ENCODE measurements around the gene CAB39.

Gene CAB39

GRCh38 chr2:230864605-230865306, 152.1 kb downstream of the CAB39 start, which contains the start of gene ITM2C:
Gene ITM2C, plus strand, starts transcription at chr2:230864942. Its CDS starts 84 bp downstream, at chr2:230865026.
- peak within 1 kb of the TSS; percentile 99 for H3K4me3 ChIP-seq
- TF ChIP-seq FOXP2 (optimal IDR thresholded peaks at IDR 0.05; ENCODE audit: control extremely low read depth, extremely low read length, insufficient read depth) (no peak), EZH2 (IDR thresholded peaks at IDR 0.05) (no peak), POLR2AphosphoS5 (IDR thresholded peaks at IDR 0.05; ENCODE audit: borderline replicate concordance, low read depth, low read length) (peak; percentile 84)
- peak within 1 kb of the TSS; percentile 85 for H3K27ac ChIP-seq
- no peaks in the 10 kb centered on the region for H3K36me3 ChIP-seq (ENCODE audit: insufficient read depth, low read length)
- H3K9ac ChIP-seq (ENCODE audit: insufficient read length) = peak within 1 kb of the TSS; percentile 84
- H3K9me3 ChIP-seq (ENCODE audit: low read depth, low read length) = no peaks in the 10 kb centered on the region
- DNase-seq (ENCODE audit: low read depth, low spot score) = no peak

GRCh38 chr2:230865307-230865765, 152.7 kb downstream of the CAB39 start:
- H3K27ac ChIP-seq = peak overlapping the region; percentile 85
- no peak for DNase-seq (ENCODE audit: low read depth, low spot score)
- TF ChIP-seq POLR2AphosphoS5 (IDR thresholded peaks at IDR 0.05; ENCODE audit: borderline replicate concordance, low read depth, low read length) (no peak), FOXP2 (optimal IDR thresholded peaks at IDR 0.05; ENCODE audit: control extremely low read depth, extremely low read length, insufficient read depth) (no peak), EZH2 (IDR thresholded peaks at IDR 0.05) (no peak)
- H3K9ac ChIP-seq (ENCODE audit: insufficient read length) = peak overlapping the region; percentile 84
- H3K36me3 ChIP-seq (ENCODE audit: insufficient read depth, low read length) = no peaks in the 10 kb centered on the region
- H3K4me3 ChIP-seq = peak overlapping the region; percentile 99
- H3K9me3 ChIP-seq (ENCODE audit: low read depth, low read length) = no peaks in the 10 kb centered on the region

GRCh38 chr2:230865766-230866755, 153.4 kb downstream of the CAB39 start:
- DNase-seq (ENCODE audit: low read depth, low spot score) = no peak
- no peak for TF ChIP-seq EZH2 (IDR thresholded peaks at IDR 0.05)
- no peak for TF ChIP-seq FOXP2 (optimal IDR thresholded peaks at IDR 0.05; ENCODE audit: control extremely low read depth, extremely low read length, insufficient read depth)
- TF ChIP-seq POLR2AphosphoS5 (IDR thresholded peaks at IDR 0.05; ENCODE audit: borderline replicate concordance, low read depth, low read length) = no peak
- Histone ChIP-seq H3K9me3 (ENCODE audit: low read depth, low read length) (no peaks in the 10 kb centered on the region), H3K4me3 (peak overlapping the region; percentile 99), H3K36me3 (ENCODE audit: insufficient read depth, low read length) (no peaks in the 10 kb centered on the region), H3K27ac (peak overlapping the region; percentile 85), H3K9ac (ENCODE audit: insufficient read length) (peak overlapping the region; percentile 84)

- no peaks in the 10 kb centered on the region; the same call in 1 of the 2 replicates for H3K36me3 ChIP-seq (ENCODE audit: insufficient read depth, low read length)
- TF ChIP-seq POLR2AphosphoS5 (IDR thresholded peaks at IDR 0.05; ENCODE audit: borderline replicate concordance, low read depth, low read length) = peak; percentile 77
- no peak for TF ChIP-seq EZH2 (IDR thresholded peaks at IDR 0.05)
- no peak for DNase-seq (ENCODE audit: low read depth, low spot score)
- no peak overlapping the region for H3K9ac ChIP-seq (ENCODE audit: insufficient read length)
- H3K4me3 ChIP-seq = peak overlapping the region; percentile 99
- no peaks in the 10 kb centered on the region for H3K9me3 ChIP-seq (ENCODE audit: low read depth, low read length)
- peak overlapping the region; percentile 85 for H3K27ac ChIP-seq
Observed at GRCh38 chr2:230866756-230867523, 154.3 kb downstream of the CAB39 start.

GRCh38 chr2:230868161-230868946, 155.7 kb downstream of the CAB39 start:
- Histone ChIP-seq H3K36me3 (ENCODE audit: insufficient read depth, low read length) (peaks cover 9% of the 10 kb centered on the region; the same call in 1 of the 2 replicates), H3K4me3 (peak overlapping the region; percentile 75), H3K27ac (peak overlapping the region; percentile 85), H3K9ac (ENCODE audit: insufficient read length) (peak overlapping the region; percentile 37), H3K9me3 (ENCODE audit: low read depth, low read length) (no peaks in the 10 kb centered on the region)
- DNase-seq (ENCODE audit: low read depth, low spot score) = peak; percentile 83
- no peak for TF ChIP-seq EZH2 (IDR thresholded peaks at IDR 0.05)
- TF ChIP-seq FOXP2 (optimal IDR thresholded peaks at IDR 0.05; ENCODE audit: control extremely low read depth, extremely low read length, insufficient read depth) = peak; percentile 74
- peak; percentile 84 for TF ChIP-seq POLR2AphosphoS5 (IDR thresholded peaks at IDR 0.05; ENCODE audit: borderline replicate concordance, low read depth, low read length)

- peak overlapping the region; percentile 85 for H3K27ac ChIP-seq
- peak overlapping the region; percentile 75 for H3K4me3 ChIP-seq
- no peak for DNase-seq (ENCODE audit: low read depth, low spot score)
- H3K9me3 ChIP-seq (ENCODE audit: low read depth, low read length) = no peaks in the 10 kb centered on the region
- peaks cover 18% of the 10 kb centered on the region; the same call in 1 of the 2 replicates for H3K36me3 ChIP-seq (ENCODE audit: insufficient read depth, low read length)
- H3K9ac ChIP-seq (ENCODE audit: insufficient read length) = peak overlapping the region; percentile 37
- TF ChIP-seq POLR2AphosphoS5 (IDR thresholded peaks at IDR 0.05; ENCODE audit: borderline replicate concordance, low read depth, low read length) (peak; percentile 14; the same call in 1 of the 2 replicates), EZH2 (IDR thresholded peaks at IDR 0.05) (no peak), FOXP2 (optimal IDR thresholded peaks at IDR 0.05; ENCODE audit: control extremely low read depth, extremely low read length, insufficient read depth) (no peak)
Observed at GRCh38 chr2:230868947-230869913, 156.6 kb downstream of the CAB39 start.
